ENCODE data around the gene DUSP1.
"Not testable (repeated sequence)": the region's sequence is repeated elsewhere in the genome, so short reads cannot be mapped to it uniquely, and the experiment has no call there.

DUSP1 gene

GRCh38 chr5:172796306-172796705, 25.3 kb upstream of the DUSP1 start:
- no peak for DNase-seq

GRCh38 chr5:172795318-172795977, 24.5 kb upstream of the DUSP1 start:
- no peak for DNase-seq

GRCh38 chr5:172793577-172794488, 22.8 kb upstream of the DUSP1 start:
- no peak for DNase-seq

- no peak for DNase-seq
Measured at GRCh38 chr5:172792701-172793570, 21.9 kb upstream of the DUSP1 start.

- no peak for DNase-seq
Measured at GRCh38 chr5:172791726-172792445, 20.9 kb upstream of the DUSP1 start.

GRCh38 chr5:172791286-172791685, 20.3 kb upstream of the DUSP1 start:
- no peak for DNase-seq

GRCh38 chr5:172790496-172790889, 19.5 kb upstream of the DUSP1 start:
- no peak for DNase-seq

- no peak for DNase-seq
Measured at GRCh38 chr5:172789687-172790495, 18.9 kb upstream of the DUSP1 start.

GRCh38 chr5:172788771-172789686, 18.0 kb upstream of the DUSP1 start:
- no peak for DNase-seq

- DNase-seq, result not testable (repeated sequence)
Measured at GRCh38 chr5:172787538-172787937, 16.5 kb upstream of the DUSP1 start.

- DNase-seq, result no peak
Measured at GRCh38 chr5:172786736-172787462, 15.9 kb upstream of the DUSP1 start.

GRCh38 chr5:172785429-172786088, 14.6 kb upstream of the DUSP1 start:
- DNase-seq, result no peak

- not testable (repeated sequence) for DNase-seq
Measured at GRCh38 chr5:172784162-172784561, 13.2 kb upstream of the DUSP1 start.

GRCh38 chr5:172783319-172783718, 12.3 kb upstream of the DUSP1 start:
- not testable (repeated sequence) for DNase-seq

- no peak for DNase-seq
Measured at GRCh38 chr5:172782169-172783039, 11.4 kb upstream of the DUSP1 start.

- DNase-seq, result no peak
Measured at GRCh38 chr5:172779691-172780341, 8.8 kb upstream of the DUSP1 start.

Measured in cortex of kidney (tissue), 1 donor.